NCI-H146 (cell line): ENCODE data around the gene PITX3.
A peak's percentile ranks its signal among the peaks of the same experiment; 100 is the strongest.
"Not testable (repeated sequence)": the region's sequence is repeated elsewhere in the genome, so short reads cannot be mapped to it uniquely, and the experiment has no call there.

Experiments
- DNase-seq: peaks from one replicate; lab custom pipeline; 2025; lab: John Stamatoyannopoulos, UW

Gene PITX3

DNA sequence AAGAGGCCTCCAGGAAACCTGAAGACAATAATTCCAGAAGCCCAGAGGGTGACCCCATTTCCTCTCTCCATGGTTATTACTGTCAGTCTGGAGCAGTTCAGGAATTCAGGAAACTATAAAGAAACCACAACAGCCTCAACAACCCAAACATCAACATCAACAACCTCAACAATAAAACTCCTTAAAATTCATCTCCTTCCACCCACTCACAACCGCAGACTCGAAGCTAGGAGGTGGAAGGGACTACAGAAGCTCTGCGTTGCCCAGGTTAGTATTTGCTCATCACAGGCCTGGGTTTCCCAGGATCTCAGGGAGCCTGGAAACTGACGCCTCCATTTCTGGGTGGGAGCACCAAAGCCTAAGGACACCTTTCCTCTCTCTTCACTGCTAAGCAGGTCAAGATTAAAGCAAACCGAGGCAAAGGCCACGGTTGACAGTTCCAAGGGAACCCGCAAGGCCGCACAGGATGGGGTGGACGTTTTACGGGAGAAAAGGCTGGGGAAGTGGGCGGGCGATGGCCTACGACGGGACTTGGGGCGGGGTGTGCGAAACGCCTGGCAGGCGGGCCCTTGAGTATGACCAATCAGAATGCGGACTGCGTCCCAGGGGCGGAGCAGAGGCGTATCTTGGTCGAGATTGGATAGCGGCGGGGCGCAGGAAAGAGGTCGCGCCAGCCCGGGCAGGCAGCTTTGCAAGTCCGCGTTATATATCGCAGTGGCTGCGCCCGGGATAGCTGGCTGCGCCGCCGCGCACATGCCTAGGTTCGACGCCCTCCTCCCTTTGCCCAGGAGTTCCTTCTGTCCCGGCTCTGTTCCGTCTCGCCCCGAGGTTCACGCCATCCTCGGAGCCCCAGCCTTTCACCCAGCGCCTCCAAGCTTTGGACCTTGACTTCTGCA, 15.4 kb downstream of the PITX3 start, which contains the start of gene ELOVL3:
TSS of gene ELOVL3 (plus strand) at position 654 of the 896 bp plus-strand sequence. CDS start 250 bp downstream, outside the sequence.
- peak; percentile 92 for DNase-seq

DNA sequence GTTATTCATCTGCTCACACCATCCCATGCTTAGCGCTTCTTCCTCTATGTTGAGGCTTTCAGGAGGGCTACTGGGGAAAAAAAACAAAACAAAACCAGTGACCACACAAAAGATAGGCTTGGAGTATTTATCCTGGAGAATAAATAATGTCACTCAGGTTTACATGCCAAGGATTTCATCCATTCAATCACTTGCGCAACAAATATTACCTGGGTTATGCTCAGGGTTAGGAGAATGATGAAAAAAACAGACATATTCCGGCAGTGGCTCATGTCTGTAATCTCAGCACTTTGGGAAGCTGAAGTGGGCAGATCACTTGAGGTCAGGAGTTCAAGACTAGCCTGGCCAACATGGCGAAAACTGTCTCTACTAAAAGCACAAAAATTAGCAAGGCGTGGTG, 18.5 kb downstream of the PITX3 start:
- no peak for DNase-seq

DNA sequence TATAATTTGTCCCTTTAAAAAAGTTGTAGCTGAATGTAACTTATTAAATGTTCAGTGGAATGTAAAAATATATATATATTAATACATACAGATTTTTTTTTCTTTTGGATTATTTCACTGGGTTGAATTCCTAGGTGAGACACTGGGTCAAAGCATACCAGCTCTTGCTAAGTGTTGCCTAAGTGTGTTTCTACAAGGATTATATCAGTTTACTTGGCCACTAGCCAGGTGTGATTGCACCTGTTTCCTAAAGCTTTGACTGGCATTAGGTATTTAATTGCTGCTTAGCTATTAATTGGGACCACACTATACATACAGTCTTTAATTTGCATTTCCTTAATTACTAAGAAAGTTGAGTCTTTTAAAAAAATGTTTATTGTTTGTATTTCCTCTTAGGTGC, 20.7 kb downstream of the PITX3 start:
- peak; percentile 63 for DNase-seq

DNA sequence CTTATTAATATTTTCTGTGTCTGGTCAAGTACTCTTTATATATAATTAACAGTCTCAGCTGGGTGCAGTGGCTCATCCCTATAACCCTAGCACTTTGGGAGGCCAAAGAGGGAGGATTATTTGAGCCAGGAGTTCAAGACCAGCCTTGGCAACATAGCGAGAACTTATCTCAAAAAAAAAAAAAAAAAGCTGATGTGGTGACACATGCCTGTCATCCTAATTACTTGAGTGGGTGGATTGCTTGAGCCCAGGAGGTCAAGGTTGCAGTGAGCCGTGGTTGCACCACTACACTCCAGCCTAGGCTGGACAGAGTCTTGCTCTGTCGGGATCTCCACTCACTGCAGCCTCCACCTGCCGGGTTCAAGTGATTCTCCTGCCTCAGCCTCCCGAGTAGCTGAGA, 21.9 kb downstream of the PITX3 start:
- DNase-seq = no peak

DNA sequence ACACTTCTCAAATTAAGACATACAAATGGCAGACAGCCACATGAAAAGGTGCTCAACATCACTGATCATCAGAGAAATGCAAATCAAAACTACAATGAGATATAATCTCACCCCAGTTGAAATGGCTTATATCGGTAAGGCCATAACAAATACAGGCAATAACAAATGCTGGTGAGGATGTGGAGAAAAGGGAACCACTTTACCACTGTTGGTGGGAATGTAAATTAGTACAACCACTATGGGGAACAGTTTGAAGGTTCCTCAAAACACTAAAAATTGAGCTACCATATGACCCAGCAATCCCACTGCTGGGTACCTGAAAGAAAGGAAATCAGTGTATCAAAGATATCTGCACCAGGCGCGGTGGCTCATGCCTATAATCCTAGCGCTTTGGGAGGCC, 27.7 kb downstream of the PITX3 start:
- DNase-seq = not testable (repeated sequence)

DNA sequence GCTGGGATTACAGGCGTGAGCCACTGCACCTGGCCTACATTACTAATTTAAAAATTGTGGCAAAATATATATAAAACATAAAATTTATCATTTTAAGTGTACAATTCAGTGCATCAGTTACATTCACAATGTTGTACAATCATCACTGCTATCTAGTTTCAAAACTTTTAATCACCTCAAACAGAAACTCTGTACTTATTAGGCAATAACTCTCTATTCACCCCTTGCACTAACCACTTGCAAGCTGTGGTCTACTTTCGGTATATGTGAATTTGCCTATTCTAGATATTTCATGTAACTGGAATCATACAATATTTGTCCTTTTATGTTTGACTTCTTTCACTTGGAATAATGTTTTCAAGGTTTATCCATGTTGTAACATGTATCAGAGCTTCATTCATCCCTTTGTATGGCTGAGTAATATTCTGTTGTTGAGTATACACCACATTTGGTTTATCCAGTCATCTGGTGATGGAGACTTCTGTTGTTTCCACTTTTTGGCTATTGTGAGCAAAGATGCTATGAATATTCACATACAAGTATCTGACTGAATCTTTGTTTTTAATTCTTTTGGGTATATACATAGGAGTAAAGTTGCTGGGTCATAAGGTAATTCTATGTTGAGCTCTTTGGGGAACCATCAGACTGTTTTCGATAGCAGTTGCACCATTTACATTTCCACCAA, 29.6 kb downstream of the PITX3 start:
- DNase-seq = no peak

DNA sequence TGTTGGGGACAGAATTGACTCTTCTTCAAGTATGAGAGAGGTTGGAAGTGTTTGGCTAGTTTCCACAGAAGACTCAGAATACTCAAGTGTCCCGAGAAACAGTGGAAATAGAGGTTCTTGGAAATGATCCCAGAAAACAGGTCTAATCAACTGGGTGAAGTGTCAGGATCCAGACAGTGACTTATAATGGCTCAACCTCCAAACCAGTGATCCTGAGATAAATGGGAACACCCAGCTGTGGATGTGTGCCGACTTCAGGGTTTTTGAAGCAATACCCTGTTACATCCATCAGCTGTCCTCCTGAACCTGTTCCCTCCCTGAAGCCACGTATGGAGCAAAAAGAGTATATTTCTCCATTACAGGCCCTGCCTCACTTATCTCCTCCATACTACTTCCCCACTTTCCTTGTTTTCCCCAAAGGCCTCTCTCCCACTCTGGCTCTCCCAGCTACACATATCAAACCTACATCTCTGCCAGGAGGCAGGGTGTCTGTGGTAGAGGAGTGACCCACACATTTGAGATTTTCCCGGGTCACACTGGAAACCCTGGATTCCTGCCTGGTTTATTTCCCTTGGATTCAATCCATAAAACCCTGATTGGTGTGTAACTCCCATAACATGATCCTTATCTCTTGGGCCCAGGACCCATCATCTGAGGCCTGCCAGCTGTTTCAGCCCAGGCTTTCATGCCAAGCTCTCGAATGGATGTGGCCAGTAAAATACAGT, 32.8 kb downstream of the PITX3 start:
- no peak for DNase-seq

DNA sequence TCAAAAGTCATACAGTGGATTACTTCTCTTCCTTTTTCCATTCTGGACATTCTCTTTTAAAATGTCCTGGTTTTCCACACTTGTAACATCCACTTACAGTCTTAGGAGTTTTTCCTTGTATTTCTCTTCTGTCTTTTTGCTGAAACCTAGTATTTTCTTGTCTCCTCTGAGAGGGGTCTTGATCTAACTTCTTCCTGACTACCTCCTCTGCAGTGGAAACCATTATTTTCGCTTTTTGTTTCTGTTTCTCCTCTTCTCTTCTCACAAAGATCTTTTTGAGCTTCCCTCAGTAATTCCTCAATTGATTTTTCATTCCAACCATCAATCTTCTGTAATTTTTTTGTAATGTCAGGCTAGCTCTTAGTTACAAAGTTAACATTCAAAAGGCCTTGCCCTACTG, 38.9 kb downstream of the PITX3 start:
- no peak for DNase-seq

DNA sequence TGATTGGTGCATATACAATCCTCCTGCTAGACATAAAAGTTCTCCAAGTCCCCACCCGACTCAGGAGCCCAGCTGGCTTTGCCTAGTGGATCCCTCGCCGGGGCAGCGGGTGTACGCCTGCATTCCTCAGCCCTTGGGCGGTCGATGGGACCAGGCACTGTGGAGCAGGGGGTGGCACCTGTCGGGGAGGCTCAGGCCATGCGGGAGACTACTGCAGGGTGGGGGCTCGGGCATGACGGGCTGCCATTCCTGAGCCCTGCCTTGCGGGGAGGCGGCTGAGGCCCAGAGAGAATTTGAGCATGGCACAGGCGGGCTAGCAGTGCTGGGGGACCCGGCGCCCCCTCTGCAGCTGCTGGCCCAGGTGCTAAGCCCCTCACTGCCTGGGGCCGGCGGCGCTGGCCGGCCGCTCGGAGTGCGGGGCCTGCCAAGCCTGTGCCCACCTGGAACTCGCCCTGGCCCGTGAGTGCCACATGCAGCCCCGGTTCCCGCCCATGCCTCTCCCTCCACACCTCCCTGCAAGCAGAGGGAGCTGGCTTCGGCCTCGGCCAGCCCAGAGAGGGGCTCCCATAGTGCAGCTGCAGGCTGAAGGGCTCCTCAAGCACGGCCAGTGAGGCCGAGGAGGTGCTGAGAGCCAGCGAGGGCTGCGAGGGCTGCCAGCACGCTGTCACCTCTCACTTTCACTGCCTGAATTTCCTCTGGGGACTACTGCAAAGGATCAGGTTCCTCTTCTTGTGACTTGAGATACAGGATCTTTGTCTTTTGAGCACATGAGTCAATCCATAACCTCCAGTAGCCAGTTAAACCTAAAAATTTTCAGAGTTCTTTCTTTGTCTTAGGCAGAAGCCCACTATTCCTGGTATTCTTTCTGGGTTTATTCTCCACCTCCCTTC, 40.3 kb downstream of the PITX3 start:
- DNase-seq = no peak

DNA sequence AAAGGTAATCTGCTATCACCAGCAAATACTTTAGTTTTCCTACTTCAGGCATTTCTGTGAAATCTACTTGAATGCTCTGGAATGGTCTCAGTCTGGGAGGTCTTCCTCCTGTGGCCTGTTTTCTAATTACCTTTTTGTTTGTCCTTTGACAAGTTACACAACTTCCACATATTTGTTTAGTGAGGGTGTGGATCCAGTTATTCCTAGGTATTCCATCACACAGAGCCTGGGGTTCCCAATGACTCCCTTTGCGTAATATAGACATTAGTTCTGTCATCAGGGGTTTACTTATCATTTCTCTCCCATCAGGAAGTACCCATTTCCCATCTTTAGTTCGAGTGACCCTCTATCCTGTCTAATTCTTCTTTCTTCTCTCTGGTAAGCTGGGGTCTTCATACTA, 43.3 kb downstream of the PITX3 start:
- DNase-seq = no peak

DNA sequence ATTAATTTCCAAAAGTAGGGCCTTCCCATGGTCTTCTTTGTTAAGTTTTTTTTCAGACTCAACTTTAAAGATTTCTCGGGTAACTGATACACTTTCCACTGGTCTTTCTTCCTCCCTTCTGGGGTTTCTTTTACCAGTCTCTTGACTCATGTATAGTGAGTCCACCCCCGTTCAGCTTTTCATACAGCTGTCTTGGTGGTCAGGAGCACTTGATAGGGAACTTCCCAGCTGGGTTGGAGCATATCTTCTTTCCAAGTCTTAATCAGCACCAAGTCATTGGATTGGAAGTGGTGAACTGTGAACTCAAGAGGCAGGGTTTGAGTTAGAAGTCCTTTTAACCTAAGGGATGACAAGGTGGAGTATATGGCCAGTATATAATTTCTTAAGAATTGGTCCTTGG, 44.4 kb downstream of the PITX3 start:
- DNase-seq = no peak

DNA sequence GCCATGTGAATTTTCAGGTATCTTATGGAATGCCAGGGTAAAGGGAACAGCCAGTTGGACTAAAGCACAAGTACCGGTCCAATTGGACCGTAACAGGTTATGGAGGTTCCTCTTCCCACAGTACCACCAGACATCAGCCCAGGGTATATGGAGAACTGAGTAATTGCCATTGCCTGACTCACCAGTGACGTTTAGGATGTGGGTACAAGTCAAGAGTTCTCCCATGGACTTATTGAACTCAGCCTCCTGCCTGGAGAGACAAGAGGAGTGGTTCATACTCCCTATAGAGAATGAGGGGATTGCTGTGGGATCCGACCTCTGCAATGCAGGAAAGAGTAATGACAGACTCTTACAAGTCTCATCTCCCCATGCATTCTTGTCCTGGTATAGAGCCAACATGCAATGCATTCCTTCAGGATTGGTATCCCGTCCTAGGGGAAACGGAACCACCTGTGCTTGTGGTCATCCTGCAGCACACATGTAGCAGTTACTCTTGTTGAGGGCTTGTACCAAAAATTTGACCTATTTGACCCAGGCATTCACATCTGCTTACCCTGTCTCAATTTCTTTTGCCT, 45.9 kb downstream of the PITX3 start:
- DNase-seq = no peak

DNA sequence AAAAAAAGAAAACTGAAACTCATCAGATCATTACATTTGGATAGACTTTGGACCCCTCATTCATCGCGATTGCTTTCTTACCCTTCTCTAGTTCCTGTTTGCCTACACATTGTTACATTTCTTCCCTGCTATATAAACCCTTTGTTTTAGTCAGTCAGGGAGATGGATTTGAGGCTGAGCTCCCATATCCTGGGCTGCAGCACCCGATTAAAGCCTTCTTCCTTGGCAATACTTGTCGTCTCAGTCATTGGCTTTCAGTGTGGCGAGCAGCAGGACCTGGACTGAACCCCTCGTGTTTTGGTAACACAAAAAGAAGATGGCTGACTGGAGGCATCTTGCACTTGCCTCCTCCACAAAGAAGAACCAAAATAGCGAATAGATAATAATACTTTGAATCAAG, 49.4 kb downstream of the PITX3 start:
- no peak for DNase-seq

DNA sequence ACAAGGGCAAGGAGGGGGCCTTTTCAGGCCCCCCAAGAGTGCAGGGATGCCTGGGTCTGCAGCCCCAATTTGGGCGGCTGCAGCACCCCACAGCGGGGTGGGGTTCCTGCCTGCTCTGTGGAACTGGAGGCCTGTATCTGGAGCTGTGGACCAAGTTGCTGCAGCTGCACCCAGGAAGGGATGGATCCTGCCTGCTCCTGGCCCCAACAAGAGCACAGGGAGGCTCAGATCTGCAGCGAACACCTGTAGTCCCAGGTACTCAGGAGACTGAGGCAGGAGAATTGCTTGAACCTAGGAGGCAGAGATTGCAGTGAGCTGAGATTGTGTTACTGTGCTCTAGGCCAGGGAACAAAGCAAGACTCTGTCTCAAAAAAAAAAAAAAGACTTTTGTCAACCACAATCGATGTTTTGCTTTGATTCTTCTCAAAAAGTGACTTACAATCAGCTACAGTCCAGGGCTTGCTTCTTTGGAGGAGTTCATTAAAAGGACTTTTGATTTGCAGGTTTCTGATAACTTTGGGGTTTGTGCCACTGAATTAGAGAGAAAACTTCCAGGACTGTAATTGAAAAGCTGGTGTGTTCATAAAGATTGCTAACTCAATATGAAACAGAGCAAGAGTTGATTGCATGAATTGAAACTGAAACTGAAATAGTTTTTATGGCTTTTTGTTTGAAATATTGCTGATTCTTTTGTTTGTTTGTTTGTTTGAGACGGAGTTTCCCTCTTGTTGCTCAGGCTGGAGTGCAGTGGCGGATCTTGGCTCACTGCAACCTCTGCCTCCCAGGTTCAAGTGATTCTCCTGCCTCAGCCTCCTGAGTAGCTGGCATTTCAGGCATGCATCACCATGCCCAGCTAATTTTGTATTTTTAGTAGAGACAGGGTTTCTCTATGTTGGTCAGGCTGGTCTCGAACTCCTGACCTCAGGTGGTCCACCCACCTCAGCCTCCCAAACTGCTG, 52.1 kb downstream of the PITX3 start:
- not testable (repeated sequence) for DNase-seq

DNA sequence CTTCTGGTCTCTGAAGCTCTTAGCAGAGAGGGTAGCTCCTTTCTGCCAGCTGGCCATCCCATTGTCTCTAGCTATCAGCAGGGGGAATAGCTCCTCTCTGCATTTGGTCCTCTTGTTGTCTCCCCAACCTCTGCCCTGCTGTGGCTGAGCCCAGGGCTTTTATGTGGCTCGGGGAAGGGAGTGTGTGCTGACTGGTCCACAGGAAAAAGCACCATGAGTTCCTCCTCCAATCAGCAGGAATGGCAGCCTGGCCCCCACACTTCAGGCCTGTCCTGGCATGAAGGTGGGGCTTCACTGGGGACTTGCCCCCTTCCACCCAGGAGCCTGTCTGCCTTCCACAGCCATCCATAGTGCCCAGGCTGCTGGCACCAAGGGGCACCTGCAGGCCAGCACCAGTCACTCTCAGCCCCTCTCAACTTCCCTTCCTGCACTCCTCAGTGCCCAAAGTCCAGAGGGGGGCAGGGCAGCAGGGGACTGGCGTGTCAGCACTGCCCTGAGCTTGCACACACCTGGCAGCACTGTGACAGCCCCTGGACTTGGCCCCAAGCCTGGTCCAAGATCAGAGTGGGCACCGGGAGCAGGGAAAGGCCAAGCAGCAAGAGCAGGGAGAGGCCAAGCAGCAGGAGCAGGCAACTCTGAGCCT, 52.9 kb downstream of the PITX3 start:
- DNase-seq = no peak

DNA sequence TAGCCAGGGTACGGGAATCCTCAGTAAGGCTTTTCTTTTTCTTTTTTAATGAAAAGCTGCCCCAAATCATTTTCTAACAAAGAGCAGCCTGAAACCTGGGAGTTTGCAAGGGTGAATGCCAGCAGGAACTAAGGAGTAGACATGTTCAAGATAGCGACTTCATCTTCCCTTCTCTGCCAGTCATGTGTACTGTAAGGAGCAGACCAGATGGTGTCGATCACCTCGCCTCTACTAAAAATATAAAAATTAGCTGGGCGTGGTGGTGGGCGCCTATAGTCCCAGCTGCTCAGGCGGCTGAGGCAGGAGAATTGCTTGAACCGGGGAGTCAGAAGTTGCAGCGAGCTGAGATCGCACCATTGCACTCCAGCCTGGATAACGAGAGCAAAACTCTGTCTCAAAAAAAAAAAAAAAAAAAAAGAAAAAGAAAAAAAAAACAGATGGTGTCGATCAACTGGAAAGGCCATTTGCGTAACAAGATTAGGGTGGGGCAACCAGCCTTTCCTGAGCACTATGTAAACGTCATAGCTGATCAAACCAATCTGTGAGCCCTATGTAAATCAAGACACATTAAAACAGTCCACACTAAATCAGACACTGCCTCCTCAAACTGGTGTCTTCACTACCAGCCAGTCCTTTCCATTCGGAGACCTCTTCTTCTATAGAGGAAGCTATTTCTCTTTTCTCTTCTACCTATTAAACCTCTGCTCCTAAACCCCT, 55.3 kb downstream of the PITX3 start:
- DNase-seq = no peak

DNA sequence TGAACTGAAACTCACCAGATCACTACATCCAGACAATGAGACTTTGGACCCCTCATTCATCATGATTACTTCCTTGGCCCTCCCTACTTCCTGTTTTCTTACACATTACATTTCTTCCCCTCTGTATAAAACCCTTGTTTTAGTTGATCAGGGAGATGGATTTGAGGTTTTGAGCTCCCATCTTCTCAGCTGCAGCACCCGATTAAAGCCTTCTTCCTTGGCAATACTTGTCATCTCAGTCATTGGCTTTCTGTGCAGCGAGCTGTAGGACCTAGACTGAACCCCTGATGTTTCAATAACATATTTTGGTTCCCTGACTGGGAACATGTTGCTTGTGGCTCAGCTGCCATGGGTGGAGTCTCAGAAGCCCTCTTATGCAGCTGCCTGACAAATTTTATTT, 56.0 kb downstream of the PITX3 start:
- DNase-seq = no peak

DNA sequence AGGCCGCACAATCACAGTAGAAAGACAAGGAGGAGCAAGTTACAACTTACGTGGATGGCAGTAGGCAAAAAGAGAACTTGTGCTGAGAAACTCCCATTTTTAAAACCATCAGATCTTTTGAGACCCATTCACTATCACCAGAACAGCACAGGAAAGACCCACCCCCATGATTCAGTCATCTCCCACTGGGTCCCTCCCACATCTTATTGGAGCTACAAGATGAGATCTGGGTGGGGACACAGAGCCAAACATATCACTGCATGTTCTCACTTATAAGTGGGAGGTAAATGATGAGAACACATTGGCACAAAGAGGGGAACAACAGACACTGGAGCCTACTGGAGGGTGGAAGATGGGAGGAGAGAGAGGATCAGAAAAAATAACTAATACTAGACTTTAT, 56.7 kb downstream of the PITX3 start:
- DNase-seq = no peak
